ENCODE measurements around the gene PARVB.
A peak's percentile ranks its signal among the peaks of the same experiment; 100 is the strongest.

PARVB gene

DNA sequence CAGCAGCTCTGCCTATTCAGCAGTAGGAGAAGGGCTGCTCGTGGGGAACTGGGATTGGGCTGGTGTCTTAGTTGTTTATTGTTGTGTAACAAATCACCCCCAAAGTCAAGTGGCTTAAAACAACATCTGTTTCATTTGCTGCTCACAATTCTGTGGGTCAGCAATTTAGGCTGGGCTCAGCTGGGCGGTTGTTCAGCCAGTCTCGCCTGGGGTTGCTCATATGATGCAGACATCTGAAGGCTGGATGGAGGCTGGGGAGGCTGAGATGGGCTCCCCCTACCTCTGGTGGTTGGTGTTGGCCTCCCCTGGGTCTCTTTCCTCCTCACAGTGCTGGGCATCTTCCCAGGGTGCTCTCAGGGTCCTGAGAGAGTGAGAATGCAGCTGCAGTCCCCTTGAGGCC is 113.3 kb downstream of the PARVB start:
- DNase-seq: no peak

DNA sequence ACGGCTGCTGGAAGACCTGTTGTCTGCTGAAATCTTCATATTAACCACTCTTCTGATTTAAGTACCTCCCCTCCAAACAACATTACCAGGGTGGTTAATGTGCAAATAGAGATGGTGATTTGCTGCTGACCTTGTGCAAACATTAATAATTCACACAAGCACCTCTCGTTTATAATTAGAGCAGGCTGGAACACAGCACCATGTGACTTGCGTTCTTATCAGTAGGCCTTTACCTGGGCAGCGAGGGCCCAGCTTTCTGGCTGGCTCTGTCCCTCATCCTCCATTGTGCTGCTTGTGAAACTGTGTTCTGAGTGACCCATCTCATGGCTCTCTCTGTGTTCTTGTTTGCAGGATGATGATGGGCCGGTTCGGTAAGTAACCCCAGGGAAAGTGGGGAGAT is 115.7 kb downstream of the PARVB start:
- no peak for DNase-seq

DNA sequence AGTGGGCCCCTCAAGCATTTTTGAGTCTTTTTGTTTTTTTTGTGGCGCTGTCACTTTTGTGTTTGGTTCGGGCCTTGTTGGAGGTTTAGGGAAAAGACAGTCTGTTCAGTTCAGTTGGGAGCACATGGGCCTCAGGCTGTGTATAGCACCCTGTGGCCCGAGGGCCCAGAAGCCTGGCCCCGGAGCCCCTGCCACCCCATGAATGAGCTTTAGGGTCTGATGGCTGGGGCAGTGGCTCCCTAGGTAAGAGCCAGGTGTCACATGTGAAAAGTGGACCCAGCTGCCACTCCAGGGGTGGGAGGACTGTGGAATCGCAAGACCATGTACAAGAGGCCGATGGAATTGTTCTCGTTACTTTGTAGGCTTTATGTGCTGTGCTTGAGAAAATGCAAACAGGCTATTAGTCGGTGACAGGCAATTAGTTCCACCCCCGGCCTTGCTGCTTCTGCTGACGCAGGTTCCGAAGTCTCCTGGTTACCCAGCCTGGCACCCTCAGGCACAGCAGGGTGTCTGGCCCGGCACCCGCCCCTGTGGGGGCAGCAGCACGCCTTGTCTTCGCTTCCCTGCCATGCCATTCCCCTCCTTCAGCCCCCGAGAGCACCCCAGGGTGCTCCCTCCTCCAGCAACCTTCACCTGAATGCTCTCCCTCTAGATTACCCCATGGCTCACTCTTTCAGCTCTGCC is 118.5 kb downstream of the PARVB start:
- DNase-seq: no peak

DNA sequence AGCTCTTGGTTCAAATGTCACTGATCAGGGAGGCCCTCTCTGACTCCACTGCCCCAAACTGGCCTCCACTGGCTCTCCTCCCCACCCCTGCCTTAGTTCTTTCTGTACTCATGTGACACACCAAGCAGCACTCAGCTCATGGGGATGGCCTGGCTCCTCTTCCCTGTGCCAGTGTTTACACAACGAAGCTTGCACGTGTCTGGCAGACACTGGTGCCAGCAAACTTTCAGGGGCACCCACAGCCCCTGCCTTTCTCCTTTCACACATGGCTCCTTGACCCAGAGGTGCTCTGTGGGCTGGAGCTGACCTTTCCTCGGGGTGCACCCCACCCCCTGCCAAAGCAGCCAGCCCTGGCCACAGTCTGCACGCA is 119.0 kb downstream of the PARVB start:
- no peak for DNase-seq

DNA sequence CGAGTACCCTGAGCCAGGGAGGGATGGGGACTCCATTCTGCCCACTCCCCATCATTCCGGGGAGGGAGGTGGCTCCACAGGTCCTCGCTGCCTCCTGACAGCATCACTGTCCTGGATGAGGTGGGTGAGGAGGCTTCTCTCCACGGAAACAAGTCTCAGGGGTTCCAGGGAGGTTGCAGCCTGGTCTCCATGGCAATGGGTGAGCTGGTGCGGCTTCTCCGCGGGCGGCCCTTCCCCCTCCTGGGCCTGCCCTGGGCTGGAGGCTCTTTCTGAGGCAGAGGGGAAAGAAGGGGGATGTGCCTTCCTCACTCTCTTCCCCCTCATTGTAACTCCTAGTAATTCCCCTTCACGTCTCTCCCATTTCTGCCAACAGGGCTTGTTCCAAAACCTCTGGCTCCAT is 119.5 kb downstream of the PARVB start:
- DNase-seq: no peak

DNA sequence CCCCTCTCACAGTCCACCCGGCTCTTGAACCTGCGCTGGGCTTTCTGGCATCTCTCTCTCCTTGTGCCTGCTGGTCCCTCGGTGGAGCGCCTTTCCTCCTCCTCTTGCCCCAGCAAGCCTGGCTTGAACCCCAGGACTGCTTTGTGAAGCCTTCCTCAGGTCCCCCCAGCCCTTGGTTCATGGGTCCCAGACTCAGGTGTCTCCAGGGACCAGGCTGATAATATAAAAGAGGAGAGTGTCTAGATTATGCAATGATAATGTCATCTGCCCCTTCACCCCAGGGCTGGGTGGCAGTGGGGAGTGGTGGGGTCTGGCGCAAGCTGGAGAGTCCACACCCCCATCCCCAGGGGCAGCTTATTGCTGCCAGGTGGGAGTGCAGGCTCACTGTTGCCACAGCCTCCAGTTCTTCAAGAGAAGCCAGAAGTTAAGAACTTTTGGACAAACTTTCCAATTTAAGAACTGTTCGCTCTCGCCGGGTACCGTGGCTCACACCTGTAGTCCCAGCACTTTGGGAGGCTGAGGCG is 120.0 kb downstream of the PARVB start:
- no peak for DNase-seq

DNA sequence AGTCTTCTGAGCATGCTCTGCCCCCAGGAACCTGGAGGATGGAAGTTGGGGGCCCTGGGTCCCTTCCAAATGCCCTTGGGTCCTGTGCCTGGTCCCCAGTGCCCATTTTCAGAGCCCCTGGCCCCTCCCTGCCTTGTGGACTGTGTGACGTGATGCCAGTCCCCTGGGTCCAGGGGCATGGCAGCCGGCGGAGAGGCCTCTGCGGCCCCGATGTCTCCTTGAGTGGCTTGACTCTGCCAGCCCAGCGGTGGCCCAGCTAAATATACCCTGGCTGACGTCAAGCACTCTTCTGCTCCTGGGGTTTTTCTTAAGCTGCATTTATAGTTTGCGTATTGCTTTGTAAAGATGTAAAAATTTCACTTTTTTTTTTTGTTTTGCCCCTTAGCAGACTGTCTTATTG is 121.4 kb downstream of the PARVB start:
- no peak for DNase-seq

DNA sequence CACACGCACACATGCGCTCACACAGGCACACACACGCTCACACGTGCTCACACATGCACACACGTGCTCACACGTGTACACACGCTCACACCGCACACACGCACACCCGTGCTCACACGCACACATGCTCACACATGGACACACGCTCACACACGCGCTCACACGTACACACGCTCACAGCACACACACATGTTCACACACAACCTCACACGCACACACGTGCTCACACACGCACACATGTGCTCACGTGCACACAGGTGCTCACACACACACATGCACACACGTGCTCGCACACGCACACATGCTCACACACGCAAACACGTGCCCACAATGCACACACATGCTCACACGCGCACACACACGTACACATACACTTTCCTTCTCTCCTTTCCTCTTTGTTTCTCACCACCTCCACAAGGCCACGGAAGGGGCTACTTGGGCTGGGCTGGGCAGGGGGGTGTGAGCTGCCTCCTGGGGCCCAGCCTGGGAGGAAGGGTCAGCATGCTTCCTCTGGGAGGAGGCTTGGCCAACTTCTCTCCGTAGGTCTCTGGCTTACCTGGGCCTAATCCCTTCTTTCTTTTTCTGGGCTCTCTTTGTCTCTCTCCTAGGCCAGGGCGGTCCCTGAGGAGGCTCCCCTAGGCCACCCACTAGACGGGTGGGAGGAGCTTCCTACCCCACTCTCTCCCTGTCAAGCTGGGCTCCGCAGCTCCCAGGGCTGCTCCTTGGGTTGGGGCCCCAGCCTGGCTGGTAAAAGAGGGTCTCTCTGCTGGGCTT is 122.2 kb downstream of the PARVB start:
- no peak for DNase-seq

DNA sequence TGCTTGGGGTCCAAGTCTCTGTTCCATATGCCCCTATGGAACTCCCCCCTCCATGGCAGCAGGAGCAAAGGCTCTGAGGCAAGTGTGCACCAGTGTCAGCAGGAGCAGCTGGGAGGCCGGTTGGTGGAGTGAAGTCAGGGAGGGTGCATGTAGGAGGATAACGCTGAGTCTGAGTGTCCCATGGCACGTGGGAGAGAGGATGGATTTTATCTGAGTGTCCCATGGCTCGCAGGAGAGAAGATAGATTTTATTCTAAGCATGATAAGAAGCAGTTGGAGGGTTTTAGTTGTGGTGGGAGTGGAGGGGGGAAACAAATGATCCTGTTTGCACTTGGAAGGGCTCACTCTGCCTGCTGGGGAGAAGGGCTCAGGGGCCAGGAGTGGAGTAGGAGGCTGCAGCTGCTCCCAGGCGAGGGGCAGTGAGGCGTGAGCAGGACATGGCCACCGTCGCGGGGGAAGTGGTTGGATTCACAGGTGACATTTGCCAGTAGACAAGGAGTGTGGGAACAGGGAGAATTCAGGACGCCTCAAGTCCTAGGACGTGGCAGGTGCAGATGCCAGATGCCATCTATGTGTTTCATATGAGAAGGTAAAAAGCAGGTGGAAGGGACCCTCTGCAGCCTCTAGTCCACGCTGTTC is 123.0 kb downstream of the PARVB start:
- no peak for DNase-seq

DNA sequence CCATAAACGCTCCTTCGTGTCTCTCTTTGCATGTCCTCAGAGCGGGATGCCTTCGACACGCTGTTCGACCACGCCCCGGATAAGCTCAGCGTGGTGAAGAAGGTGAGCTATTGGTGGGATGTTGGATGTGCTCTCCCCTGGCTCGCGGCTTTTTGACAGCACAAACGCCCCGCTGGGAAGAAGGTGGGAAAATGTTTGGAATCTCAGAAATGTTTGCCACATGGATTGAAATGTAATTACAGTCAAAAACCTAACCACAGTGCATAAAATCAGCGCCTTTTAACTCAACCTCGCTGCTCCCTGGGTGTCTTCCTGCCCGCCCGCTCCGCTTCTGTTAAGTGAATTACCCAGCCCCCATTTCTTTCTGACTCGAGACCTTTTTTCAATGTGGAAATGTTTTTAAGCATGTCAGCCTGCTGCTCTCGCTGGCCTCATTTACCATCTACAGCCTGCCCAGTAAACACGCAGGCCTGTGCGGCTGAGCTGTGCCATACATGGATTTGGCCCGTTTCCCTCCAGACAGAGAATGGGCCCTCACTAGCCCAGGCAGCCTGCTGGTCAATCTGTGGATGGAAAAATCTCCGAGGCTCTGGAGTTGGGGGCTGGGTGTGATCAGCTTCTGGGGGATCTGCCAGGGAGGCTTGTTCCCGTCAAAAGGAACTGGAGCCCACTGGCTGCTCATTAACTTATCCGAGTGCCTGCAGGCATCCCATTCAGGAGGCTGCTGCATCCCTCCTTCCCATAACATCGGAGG is 123.9 kb downstream of the PARVB start:
- no peak for DNase-seq

DNA sequence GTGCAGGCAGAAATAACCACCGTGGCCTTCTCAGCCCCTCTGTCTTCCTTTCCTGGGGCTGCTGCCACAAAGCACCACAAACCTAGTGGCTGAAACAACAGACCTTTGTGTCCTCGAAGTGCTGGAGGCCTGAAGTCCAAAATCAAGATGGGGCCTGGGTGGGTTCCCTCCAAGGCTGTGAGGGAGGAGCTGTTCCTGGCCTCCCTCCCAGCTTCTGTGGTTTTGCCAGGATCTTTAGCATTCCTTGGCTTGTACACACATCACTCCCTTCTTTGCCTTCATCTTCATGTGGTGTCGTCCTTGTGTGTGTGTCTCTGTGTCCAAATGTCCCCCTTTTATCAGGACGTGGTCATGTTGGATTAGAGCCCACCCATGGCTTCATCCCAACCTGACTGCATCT is 127.6 kb downstream of the PARVB start:
- DNase-seq: no peak

DNA sequence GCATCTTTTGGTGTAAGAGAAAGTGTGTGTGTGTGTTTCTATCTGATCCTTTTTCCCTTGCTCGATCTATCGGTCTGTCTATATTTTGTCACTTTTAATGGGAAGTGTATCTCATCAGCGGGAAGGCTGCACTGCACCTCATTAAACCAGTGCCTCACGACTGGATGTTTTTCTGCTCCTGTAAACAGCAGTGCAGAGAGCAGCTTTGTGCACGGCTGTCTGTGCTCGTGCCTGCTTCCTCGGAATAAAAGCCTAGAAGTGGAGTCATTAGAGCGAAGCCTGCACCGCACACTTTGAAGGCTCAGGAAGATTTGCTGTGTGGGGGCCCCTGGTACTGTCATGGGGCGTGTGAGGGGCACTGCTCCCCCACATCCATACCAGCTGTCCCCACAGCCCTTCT is 129.6 kb downstream of the PARVB start:
- no peak for DNase-seq

DNA sequence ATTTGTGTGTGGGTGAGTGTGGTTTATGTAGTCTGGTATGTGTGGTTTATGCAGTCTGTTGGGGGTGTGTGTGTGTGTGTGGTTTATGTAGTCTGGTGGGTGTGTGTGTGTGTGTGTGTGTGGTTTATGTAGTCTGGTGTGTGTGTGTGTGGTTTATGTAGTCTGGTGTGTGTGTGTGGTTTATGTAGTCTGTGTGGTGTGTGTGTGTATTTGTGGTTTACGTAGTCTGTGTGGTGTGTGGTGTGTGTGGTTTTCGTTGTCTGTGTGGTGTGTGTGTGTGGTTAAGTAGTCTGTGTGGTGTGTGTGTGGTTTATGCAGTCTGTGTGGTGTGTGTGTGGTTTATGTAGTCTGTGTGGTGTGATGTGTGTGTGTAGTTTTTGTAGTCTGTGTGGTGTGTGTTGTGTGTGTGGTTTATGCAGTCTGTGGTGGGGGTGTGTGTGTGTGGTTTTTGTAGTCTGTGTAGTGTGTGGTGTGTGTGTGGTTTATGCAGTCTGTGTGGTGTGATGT is 130.4 kb downstream of the PARVB start:
- DNase-seq: no peak

DNA sequence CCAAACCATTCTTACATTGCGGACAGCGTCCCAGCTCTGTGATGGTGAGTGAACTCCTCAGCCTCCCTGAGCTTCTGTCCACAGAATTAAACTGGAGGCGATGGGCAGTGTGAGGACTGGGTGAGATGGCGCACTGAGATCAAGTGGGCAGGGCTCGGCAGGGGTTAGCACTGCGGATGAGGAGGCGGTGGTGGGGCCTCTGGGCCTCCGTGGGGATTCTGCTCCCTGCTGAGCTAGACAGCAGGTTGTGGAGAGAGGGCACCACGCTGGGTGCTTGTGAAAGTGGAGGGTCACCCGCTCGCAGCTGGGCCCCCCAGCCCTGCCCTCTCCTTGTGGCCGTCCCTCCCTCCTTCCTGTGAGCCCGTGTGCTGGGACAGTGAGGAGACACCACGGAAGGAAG is 131.0 kb downstream of the PARVB start:
- no peak for DNase-seq

DNA sequence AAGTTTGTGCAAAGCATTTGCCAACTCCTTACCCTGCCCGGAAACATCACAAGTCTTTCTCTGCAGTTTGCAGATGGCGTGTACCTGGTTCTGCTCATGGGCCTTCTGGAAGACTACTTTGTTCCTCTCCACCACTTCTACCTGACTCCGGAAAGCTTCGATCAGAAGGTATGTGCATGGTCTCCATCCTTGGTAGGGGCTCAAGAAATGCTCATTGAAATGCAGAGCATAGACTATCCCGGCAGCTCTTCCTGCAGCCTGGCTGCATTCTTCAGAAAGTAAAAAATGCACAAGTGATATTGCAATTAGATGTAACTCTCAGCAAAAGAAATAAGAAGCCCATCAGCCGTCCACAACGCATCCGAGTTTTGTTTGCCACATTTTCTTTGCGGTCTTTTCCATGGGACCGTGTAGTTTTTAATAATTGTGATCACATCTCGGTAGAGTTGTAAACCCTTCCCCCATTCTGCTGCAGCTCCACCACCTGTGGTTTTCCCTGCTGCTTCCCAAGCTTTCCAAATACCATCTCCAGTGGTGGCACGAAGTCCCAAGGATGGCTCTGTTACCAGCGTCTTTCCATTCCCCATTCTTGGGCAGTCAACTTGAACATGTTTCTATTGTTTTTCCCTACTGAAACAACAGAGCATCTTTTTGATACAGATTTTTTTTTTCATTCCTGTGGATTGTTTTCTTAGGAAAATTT is 134.0 kb downstream of the PARVB start:
- no peak for DNase-seq

DNA sequence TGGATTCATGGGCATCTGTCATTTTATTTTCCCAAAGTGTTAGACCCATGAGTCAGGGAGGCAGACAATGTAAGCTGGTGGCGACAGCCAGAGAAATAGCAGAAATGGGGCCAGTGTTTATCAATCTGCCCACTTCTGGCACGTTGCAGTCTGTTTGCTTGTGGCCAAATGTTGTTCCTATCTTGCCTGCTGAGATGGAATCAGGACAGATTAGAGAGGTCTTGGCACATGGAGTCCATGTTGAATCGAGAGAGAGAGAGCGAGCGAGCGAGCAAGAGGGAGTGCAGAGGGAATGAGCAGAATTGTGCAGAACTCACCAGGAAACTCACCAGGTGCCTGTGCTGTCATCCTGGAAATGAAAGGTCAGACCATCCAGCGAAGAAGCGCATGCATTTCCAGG is 134.7 kb downstream of the PARVB start:
- DNase-seq: peak in 1 of 2 donors; percentile 19

DNA sequence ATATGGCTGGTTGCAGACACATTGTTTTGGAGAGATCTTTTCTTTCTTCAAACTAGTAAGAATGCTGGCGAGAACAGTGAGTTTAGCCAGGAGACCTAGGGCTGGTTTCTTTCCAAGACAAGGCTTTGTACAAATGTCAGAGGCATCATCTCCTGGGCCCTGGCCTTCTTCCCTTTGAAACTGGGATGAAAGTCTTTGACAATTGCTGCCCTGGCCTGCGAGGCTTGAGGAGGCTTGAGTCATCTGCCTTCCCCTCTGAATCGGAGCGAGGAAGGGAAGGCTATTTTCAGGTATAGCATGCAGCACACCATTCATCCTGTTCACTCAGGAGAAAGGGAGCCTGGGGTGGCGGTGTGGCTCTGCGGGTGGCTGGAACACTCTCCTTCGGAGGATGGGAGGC is 135.1 kb downstream of the PARVB start:
- DNase-seq: no peak

DNA sequence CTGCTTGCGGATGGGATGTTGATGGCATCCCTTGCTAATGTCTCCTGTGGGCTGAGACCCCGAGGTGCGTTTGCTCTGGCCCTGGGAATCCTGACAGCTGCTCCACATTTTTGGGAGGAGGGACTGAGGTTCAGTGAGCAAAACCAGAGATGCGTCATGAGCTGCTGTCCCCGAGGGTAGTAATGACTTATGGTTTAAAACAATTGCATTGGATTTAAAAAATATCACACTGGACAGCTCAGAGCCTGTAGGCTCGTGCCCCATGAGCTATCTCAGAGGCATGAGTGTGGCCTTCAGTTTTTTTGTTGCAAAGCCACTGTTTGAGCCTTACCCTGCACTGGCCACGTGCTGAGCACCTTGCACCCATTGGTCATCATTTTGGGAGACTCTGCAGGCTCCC is 135.7 kb downstream of the PARVB start:
- DNase-seq: no peak

DNA sequence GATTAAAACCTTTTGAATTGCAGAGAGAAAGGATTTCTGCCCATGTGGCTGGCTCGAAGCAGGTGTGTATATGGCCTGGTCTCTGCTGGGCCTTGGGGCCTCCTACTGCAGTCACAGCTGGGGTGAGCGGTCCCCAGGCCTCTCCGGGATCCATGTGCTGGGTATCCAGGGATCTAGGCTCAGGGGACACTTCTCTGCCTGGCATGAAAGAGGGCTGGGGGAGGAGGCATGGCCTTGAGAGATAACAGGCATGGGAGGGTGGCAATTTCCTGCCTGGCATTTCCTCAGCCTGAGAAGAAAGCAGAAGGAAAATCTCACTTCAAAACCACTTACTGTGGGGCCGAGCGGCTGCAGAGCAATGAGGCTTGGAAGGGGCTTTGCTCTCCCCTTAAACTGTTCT is 136.3 kb downstream of the PARVB start:
- DNase-seq: no peak

DNA sequence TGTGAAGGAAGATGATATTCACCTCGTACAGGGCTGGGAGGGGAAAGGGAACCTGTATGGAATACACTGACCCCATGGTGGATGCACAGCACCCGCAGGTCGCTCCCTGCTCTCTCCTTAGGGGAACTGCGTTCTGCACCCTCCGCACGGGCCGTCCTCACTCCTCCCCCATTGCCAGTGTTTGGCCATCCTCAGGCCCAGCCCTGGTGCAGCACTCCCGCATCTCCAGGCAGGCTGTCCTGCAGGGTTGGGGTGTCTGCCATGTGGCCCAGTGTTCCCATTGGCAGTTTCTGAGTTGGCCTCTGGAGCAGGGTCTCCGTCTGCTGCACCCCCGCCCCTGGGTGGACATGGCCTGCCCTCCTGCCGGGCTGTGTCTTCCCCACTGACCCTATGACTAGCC is 137.6 kb downstream of the PARVB start:
- no peak for DNase-seq

DNA sequence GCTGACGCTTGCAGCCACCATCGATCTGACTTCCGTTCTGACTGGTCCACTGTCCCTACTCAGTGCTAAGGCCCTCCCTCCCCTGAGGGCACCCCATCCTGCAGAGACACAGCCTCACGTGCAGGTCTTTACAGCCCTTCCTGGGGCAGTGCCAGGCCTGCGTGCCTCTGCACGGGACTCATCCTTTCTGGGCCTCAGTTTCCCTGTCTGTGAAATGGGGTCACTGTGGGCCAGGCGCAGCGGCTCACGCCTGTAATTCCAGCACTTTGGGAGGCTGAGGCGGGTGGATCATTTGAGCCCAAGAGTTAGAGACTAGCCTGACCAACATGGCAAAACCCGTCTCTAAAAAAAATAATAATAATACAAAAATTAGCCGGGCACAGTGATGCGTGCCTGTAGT is 138.9 kb downstream of the PARVB start:
- DNase-seq: no peak

DNA sequence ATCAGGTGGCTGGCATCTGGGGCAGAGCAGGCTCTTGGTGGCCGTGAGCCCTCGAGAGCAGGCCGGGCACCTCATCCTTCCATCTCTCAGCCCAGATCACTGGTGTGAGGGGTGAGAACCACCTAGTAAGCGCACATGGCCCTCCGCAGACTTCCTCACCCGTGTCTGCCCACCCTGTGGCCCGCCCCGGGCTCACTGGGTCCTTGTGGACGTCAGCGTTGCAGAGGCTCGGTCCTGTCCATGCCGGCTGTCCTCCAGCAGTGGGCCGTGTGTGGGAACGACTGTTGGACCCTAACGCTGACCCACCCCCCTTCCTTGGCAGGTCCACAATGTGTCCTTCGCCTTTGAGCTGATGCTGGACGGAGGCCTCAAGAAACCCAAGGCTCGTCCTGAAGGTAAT is 139.4 kb downstream of the PARVB start:
- DNase-seq: no peak
